ENCODE results near the gene TTC39B.

The TTC39B gene

GRCh38 chr9:15156241-15156640 lies 150.8 kb downstream of the TTC39B start:
- no peaks in the 10 kb centered on the region for H3K9me3 ChIP-seq (ENCODE audit: low read depth, low read length)
- H3K27ac ChIP-seq = peak overlapping the region; percentile 94
- no peak for TF ChIP-seq POLR2AphosphoS5 (IDR thresholded peaks at IDR 0.05; ENCODE audit: borderline replicate concordance, low read depth, low read length)
- TF ChIP-seq EZH2 (IDR thresholded peaks at IDR 0.05) = no peak
- TF ChIP-seq FOXP2 (optimal IDR thresholded peaks at IDR 0.05; ENCODE audit: control extremely low read depth, extremely low read length, insufficient read depth) = no peak
- H3K9ac ChIP-seq (ENCODE audit: insufficient read length) = peak overlapping the region; percentile 52
- peak overlapping the region; percentile 36 for H3K4me3 ChIP-seq
- no peak for DNase-seq (ENCODE audit: low read depth, low spot score)
- H3K36me3 ChIP-seq (ENCODE audit: insufficient read depth, low read length) = no peaks in the 10 kb centered on the region

GRCh38 chr9:15155826-15156225 lies 151.2 kb downstream of the TTC39B start:
- Histone ChIP-seq H3K9ac (ENCODE audit: insufficient read length) (peak overlapping the region; percentile 52), H3K27ac (peak overlapping the region; percentile 94), H3K4me3 (peak overlapping the region; percentile 36), H3K36me3 (ENCODE audit: insufficient read depth, low read length) (no peaks in the 10 kb centered on the region), H3K9me3 (ENCODE audit: low read depth, low read length) (no peaks in the 10 kb centered on the region)
- DNase-seq (ENCODE audit: low read depth, low spot score) = no peak
- TF ChIP-seq FOXP2 (optimal IDR thresholded peaks at IDR 0.05; ENCODE audit: control extremely low read depth, extremely low read length, insufficient read depth) = no peak
- TF ChIP-seq POLR2AphosphoS5 (IDR thresholded peaks at IDR 0.05; ENCODE audit: borderline replicate concordance, low read depth, low read length) = no peak
- no peak for TF ChIP-seq EZH2 (IDR thresholded peaks at IDR 0.05)

DNA sequence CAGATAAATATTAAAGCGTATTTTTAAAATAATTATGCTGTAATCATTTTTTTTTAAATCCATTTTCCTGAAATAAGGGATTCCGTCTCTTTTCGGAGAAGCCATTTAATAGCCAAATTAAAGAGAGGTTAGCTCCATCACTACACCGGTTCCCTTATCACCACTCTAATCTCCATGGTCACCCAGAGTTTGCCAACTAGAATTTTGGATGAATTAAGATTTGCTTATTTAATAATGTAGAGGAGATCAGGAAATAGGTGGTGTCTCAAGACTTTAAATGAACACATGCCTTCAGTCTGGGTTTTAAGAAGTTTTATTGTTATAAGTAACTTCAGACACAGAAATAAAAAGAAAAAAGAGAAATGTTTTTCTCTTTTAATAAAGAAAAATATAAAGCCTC lies 151.7 kb downstream of the TTC39B start:
- Histone ChIP-seq H3K36me3 (ENCODE audit: insufficient read depth, low read length) (no peaks in the 10 kb centered on the region), H3K27ac (peak overlapping the region; percentile 94), H3K9me3 (ENCODE audit: low read depth, low read length) (no peaks in the 10 kb centered on the region), H3K4me3 (no peak overlapping the region), H3K9ac (ENCODE audit: insufficient read length) (peak overlapping the region; percentile 52)
- TF ChIP-seq POLR2AphosphoS5 (IDR thresholded peaks at IDR 0.05; ENCODE audit: borderline replicate concordance, low read depth, low read length) = no peak
- TF ChIP-seq EZH2 (IDR thresholded peaks at IDR 0.05) = no peak
- TF ChIP-seq FOXP2 (optimal IDR thresholded peaks at IDR 0.05; ENCODE audit: control extremely low read depth, extremely low read length, insufficient read depth) = no peak
- no peak for DNase-seq (ENCODE audit: low read depth, low spot score)

GRCh38 chr9:15154677-15155076 lies 152.3 kb downstream of the TTC39B start:
- Histone ChIP-seq H3K9ac (ENCODE audit: insufficient read length) (no peak overlapping the region), H3K9me3 (ENCODE audit: low read depth, low read length) (no peaks in the 10 kb centered on the region), H3K36me3 (ENCODE audit: insufficient read depth, low read length) (no peaks in the 10 kb centered on the region), H3K4me3 (no peak overlapping the region), H3K27ac (no peak overlapping the region; the same call in 1 of the 2 replicates)
- no peak for DNase-seq (ENCODE audit: low read depth, low spot score)
- no peak for TF ChIP-seq FOXP2 (optimal IDR thresholded peaks at IDR 0.05; ENCODE audit: control extremely low read depth, extremely low read length, insufficient read depth)
- TF ChIP-seq EZH2 (IDR thresholded peaks at IDR 0.05) = no peak
- no peak for TF ChIP-seq POLR2AphosphoS5 (IDR thresholded peaks at IDR 0.05; ENCODE audit: borderline replicate concordance, low read depth, low read length)

DNA sequence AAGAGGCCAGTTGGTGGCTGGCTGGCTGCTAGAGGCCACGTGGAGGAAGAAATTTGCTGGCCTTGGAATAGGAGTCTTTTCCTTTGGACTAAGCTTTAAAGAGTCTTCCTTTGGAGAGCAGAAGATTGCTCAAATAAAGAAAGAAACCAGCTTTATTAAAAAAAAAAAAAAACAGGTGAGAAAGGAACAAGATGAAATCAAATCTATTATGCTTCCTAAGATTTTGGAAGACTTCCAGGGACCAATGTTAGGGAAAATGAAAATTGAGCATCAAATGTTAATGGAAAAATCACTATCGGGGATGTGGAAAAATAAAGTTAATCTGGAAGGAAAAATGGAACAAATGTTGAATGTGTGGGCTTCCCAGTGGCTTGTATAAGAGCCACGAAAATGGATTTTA lies 153.1 kb downstream of the TTC39B start:
- no peak for DNase-seq (ENCODE audit: low read depth, low spot score)
- TF ChIP-seq EZH2 (IDR thresholded peaks at IDR 0.05) = no peak
- TF ChIP-seq FOXP2 (optimal IDR thresholded peaks at IDR 0.05; ENCODE audit: control extremely low read depth, extremely low read length, insufficient read depth) = no peak
- no peak for TF ChIP-seq POLR2AphosphoS5 (IDR thresholded peaks at IDR 0.05; ENCODE audit: borderline replicate concordance, low read depth, low read length)

DNA sequence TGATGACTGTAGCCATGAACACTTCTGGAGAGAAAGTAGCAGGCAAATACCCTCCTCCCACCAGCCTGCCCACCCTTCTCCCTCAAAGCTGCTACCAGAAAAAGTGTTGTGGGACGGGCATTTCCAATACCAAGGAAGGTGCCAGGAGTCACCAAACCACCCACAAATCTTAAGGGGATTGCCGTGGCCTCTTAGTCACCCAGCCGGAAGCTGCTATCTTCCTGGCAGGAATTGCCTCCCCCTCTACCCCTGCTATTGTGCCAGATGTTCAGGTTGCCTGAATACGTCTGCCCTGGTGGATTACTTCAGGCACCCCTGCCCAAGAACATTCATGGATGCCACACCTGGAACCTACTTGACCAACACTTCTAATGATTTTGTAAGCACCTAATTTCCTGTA lies 156.1 kb downstream of the TTC39B start:
- H3K9me3 ChIP-seq (ENCODE audit: low read depth, low read length) = no peaks in the 10 kb centered on the region
- DNase-seq (ENCODE audit: low read depth, low spot score) = no peak
- H3K27ac ChIP-seq = no peak overlapping the region
- no peak overlapping the region for H3K4me3 ChIP-seq
- no peak for TF ChIP-seq POLR2AphosphoS5 (IDR thresholded peaks at IDR 0.05; ENCODE audit: borderline replicate concordance, low read depth, low read length)
- TF ChIP-seq EZH2 (IDR thresholded peaks at IDR 0.05) = no peak
- TF ChIP-seq FOXP2 (optimal IDR thresholded peaks at IDR 0.05; ENCODE audit: control extremely low read depth, extremely low read length, insufficient read depth) = no peak
- no peak overlapping the region for H3K9ac ChIP-seq (ENCODE audit: insufficient read length)
- H3K36me3 ChIP-seq (ENCODE audit: insufficient read depth, low read length) = no peaks in the 10 kb centered on the region

More for the DNA sequence above, 153.1 kb downstream of the TTC39B start:
- no peaks in the 10 kb centered on the region for H3K9me3 ChIP-seq (ENCODE audit: low read depth, low read length)
- no peak overlapping the region for H3K4me3 ChIP-seq
- no peaks in the 10 kb centered on the region for H3K36me3 ChIP-seq (ENCODE audit: insufficient read depth, low read length)
- H3K9ac ChIP-seq (ENCODE audit: insufficient read length) = no peak overlapping the region
- H3K27ac ChIP-seq = no peak overlapping the region

GRCh38 chr9:15149450-15149849 lies 157.6 kb downstream of the TTC39B start:
- no peak for DNase-seq (ENCODE audit: low read depth, low spot score)
- Histone ChIP-seq H3K9me3 (ENCODE audit: low read depth, low read length) (no peaks in the 10 kb centered on the region), H3K4me3 (no peak overlapping the region), H3K27ac (no peak overlapping the region), H3K9ac (ENCODE audit: insufficient read length) (no peak overlapping the region), H3K36me3 (ENCODE audit: insufficient read depth, low read length) (no peaks in the 10 kb centered on the region)
- TF ChIP-seq FOXP2 (optimal IDR thresholded peaks at IDR 0.05; ENCODE audit: control extremely low read depth, extremely low read length, insufficient read depth) (no peak), EZH2 (IDR thresholded peaks at IDR 0.05) (no peak), POLR2AphosphoS5 (IDR thresholded peaks at IDR 0.05; ENCODE audit: borderline replicate concordance, low read depth, low read length) (no peak)

GRCh38 chr9:15146268-15146700 lies 160.7 kb downstream of the TTC39B start:
- Histone ChIP-seq H3K9me3 (ENCODE audit: low read depth, low read length) (no peaks in the 10 kb centered on the region), H3K4me3 (no peak overlapping the region), H3K27ac (no peak overlapping the region), H3K36me3 (ENCODE audit: insufficient read depth, low read length) (no peaks in the 10 kb centered on the region), H3K9ac (ENCODE audit: insufficient read length) (no peak overlapping the region)
- no peak for DNase-seq (ENCODE audit: low read depth, low spot score)
- TF ChIP-seq FOXP2 (optimal IDR thresholded peaks at IDR 0.05; ENCODE audit: control extremely low read depth, extremely low read length, insufficient read depth) = no peak
- TF ChIP-seq EZH2 (IDR thresholded peaks at IDR 0.05) = no peak
- no peak for TF ChIP-seq POLR2AphosphoS5 (IDR thresholded peaks at IDR 0.05; ENCODE audit: borderline replicate concordance, low read depth, low read length)

DNA sequence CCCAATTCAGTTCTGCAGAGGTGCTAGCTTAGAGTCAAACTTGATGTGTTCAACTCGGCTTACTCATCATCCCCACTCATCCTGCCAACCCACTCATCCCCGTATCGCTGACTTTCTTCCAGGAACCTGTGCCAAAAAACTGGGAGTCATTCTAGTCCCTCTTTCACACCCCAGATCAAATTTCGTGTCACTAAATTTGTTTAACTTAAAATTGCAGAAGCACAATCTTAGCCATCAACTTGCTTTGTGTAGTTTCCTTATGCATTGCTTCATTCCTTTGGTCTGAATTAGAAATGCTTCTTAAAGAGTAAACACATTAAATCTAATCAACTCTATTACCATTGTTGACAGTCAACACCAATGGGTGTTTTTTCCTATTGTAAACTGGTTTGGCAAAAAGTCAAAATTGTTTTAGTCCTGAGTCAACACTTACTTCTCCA lies 162.4 kb downstream of the TTC39B start:
- H3K9ac ChIP-seq (ENCODE audit: insufficient read length) = peak overlapping the region; percentile 11
- H3K9me3 ChIP-seq (ENCODE audit: low read depth, low read length) = no peaks in the 10 kb centered on the region
- no peak overlapping the region for H3K4me3 ChIP-seq
- no peak overlapping the region for H3K27ac ChIP-seq
- no peaks in the 10 kb centered on the region for H3K36me3 ChIP-seq (ENCODE audit: insufficient read depth, low read length)
- no peak for TF ChIP-seq FOXP2 (optimal IDR thresholded peaks at IDR 0.05; ENCODE audit: control extremely low read depth, extremely low read length, insufficient read depth)
- no peak for TF ChIP-seq EZH2 (IDR thresholded peaks at IDR 0.05)
- TF ChIP-seq POLR2AphosphoS5 (IDR thresholded peaks at IDR 0.05; ENCODE audit: borderline replicate concordance, low read depth, low read length) = no peak
- no peak for DNase-seq (ENCODE audit: low read depth, low spot score)
